ENCODE results near the gene LHPP. TPM values are rescaled to one million over a fixed set of nuclear protein-coding genes. Genes with fewer than 3 reads are reported as not detected.
"Not testable (repeated sequence)": the region's sequence is repeated elsewhere in the genome, so short reads cannot be mapped to it uniquely, and the experiment has no call there.

LHPP gene
- total RNA-seq, 4 donors from 2014 or later: 8.7 to 19.9 (median 15.5) TPM

DNA sequence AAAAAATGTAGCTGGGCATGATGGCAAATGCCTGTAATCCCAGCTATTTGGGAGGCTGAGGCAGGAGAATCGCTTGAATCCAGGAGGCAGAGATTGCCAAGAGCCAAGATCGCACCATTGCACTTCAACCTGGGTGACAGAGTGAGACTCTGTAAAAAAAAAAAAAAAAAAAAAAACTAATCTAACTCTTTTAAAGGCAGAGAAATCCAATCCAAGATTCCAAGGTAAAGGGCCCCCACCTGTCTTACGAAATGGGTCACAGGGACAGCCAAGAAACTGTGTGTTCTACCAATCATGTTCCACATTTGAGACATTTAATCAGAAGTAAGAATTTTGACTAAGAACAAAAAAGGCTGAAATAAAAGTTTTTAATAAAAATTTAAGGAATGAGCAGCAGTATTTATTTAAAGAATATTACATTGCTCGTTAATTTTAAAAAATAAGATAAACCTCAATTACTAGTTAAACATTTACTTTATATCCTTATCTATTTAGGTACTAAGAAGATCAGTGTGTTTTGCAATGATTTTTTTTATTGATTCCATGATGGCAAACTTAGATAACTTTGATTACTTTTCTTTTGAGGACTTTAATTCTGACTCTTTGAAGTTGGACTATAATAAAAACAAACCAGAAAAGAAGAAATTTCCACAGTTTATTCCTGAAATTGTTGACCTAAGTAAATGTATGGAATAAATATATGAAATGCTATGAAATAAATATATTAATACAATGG is 36.2 kb upstream of the LHPP start:
- H3K4me3 ChIP-seq (ENCODE audit: low read depth, poor library complexity, severe bottlenecking): no peak overlapping the region
- DNase-seq (ENCODE audit: low spot score in 2 of 2): no peak
- WGBS, 2 donors: 92 to 95% methylated on average over 4 of the region's 4 CpGs
- no peak for TF ChIP-seq POLR2A (IDR thresholded peaks at IDR 0.05)
- TF ChIP-seq, protein P1, sequence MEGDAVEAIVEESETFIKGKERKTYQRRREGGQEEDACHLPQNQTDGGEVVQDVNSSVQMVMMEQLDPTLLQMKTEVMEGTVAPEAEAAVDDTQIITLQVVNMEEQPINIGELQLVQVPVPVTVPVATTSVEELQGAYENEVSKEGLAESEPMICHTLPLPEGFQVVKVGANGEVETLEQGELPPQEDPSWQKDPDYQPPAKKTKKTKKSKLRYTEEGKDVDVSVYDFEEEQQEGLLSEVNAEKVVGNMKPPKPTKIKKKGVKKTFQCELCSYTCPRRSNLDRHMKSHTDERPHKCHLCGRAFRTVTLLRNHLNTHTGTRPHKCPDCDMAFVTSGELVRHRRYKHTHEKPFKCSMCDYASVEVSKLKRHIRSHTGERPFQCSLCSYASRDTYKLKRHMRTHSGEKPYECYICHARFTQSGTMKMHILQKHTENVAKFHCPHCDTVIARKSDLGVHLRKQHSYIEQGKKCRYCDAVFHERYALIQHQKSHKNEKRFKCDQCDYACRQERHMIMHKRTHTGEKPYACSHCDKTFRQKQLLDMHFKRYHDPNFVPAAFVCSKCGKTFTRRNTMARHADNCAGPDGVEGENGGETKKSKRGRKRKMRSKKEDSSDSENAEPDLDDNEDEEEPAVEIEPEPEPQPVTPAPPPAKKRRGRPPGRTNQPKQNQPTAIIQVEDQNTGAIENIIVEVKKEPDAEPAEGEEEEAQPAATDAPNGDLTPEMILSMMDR (IDR thresholded peaks at IDR 0.05): no peak
- intact Hi-C loops (cut with DNase I; ENCODE audit: low total_unique reads): no loop called here

DNA sequence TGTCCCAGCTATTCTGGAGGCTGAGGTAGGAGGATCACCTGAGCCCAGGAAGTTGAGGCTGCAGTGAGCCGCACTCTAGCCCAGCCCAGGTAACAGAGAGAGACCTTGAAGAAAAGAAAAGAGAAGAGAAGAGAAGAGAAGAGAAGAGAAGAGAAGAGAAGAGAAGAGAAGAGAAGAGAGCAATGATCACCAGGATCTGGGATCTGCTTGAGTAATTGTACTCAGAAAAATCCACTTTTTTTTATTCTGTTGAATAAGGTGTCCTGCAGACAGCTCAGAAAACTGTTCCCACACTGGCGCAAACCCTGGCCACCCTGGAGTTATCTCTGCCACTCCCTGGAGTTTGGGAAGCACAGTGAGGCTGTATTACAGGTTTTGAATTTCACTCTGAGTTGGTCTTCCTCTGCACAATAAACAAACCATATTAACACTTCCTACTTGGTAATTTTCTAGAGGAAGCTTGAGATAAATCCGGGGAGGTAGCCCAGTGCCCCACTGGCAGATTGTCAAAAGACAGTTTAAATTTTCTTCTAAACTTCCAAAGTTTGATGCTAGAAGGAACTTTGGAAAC is 33.3 kb upstream of the LHPP start:
- H3K4me3 ChIP-seq (ENCODE audit: low read depth, poor library complexity, severe bottlenecking): no peak overlapping the region
- WGBS, 2 donors: 45 to 51% methylated on average over 3 of the region's 3 CpGs
- TF ChIP-seq, protein P1 (IDR thresholded peaks at IDR 0.05): no peak
- TF ChIP-seq POLR2A (IDR thresholded peaks at IDR 0.05): no peak
- intact Hi-C loops (cut with DNase I; ENCODE audit: low total_unique reads): no loop called here
- peak in 1 of 2 donors; percentile 39 for DNase-seq (ENCODE audit: low spot score in 2 of 2)

DNA sequence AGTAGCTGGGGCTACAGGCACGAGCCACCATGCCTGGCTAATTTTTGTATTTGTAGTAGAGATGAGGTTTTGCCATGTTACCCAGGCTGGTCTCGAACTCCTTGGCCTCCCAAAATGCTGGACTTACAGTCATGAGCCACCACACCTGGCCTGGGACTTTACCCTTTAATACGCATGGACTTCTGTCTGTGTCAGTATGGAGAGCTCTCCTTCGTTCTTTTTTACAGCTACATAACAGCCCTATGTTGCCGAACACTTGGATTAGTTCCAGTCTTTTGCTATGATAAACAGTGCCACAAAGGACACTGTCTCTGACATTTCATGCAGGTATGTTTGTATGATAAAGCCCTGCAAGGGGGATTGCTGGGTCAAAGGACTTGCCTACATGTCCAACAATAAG is 32.0 kb upstream of the LHPP start:
- DNase-seq (ENCODE audit: low spot score in 2 of 2): peak in 1 of 2 donors; percentile 66
- WGBS, 2 donors: 67 to 74% methylated on average over 5 of the region's 5 CpGs
- intact Hi-C loops (cut with DNase I; ENCODE audit: low total_unique reads): no loop called here

DNA sequence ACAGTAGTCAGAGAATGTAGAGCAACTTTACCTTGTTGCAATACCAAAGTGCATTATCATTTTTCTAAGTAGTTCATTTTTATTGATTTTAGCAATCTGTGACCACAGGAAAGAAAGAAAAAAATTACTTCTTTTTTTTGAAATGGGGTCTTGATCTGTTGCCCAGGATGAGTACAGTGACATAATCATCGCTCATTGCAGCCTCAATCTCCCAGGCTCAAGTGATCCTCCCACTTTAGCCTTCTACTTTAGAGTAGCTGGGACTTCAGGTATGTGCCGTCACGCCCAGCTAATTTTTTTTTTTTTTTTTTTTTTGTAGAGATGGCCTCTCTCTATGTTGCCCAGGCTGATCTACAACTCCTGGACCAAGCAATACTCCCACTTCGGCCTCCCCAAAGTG is 31.5 kb upstream of the LHPP start:
- H3K4me3 ChIP-seq (ENCODE audit: low read depth, poor library complexity, severe bottlenecking): no peak overlapping the region
- DNase-seq (ENCODE audit: low spot score in 2 of 2): no peak
- intact Hi-C loops (cut with DNase I; ENCODE audit: low total_unique reads): no loop called here
- WGBS, 2 donors: 82 to 84% methylated on average over 4 of the region's 4 CpGs
- TF ChIP-seq, protein P1 (IDR thresholded peaks at IDR 0.05): no peak
- no peak for TF ChIP-seq POLR2A (IDR thresholded peaks at IDR 0.05)

More for the DNA sequence above, 32.0 kb upstream of the LHPP start:
- H3K4me3 ChIP-seq (ENCODE audit: low read depth, poor library complexity, severe bottlenecking): no peak overlapping the region
- TF ChIP-seq, protein P1 (IDR thresholded peaks at IDR 0.05): no peak
- TF ChIP-seq POLR2A (IDR thresholded peaks at IDR 0.05): no peak

DNA sequence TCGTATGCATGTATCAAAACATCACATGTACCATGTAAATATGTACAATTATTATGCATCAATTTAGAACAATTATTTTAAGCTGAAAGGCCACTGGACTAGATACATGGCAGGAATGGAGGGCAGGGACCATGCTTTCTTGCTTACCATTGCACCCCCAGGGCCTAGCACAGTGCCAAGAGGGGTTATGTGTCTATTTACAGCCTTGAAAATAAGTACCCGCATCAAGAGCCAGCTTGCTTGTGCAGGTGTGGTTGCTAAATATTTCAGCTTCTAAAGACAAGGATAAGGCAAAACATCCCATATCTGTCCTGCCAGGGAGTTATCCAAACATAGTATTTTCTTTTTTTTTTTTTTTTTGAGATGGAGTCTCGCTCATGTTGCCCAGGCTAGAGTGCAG is 28.2 kb upstream of the LHPP start:
- H3K4me3 ChIP-seq (ENCODE audit: low read depth, poor library complexity, severe bottlenecking): no peak overlapping the region
- 44 to 48% methylated on average over 3 of the region's 3 CpGs for WGBS, 2 donors
- no peak for DNase-seq (ENCODE audit: low spot score in 2 of 2)
- intact Hi-C loops (cut with DNase I; ENCODE audit: low total_unique reads): no loop called here
- no peak for TF ChIP-seq POLR2A (IDR thresholded peaks at IDR 0.05)
- TF ChIP-seq, protein P1 (IDR thresholded peaks at IDR 0.05): no peak

DNA sequence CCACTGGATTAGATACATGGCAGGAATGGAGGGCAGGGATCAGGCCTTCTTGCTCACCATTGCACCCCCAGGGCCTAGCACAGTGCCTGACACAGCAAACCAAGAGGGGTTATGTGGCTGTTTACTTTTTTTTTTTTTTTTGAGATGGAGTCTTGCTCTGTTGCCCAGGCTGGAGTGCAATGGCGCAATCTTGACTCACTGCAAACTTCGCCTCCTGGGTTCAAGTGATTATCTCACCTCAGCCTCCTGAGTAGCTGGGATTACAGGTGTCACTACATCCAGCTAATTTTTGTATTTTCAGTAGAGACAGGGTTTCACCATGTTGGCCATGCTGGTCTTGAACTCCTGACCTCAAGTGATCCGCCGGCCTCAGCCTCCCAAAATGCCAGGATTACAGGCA is 25.9 kb upstream of the LHPP start:
- intact Hi-C loops (cut with DNase I; ENCODE audit: low total_unique reads); H3K4me3 ChIP-seq (ENCODE audit: low read depth, poor library complexity, severe bottlenecking); DNase-seq (ENCODE audit: low spot score in 2 of 2): not testable (repeated sequence)
- 71 to 82% methylated on average over 4 of the region's 4 CpGs for WGBS, 2 donors
